Lower leg skin (tissue), 4 donors: Measurements from ENCODE around the gene ABHD17A. TPM values are rescaled to one million over a fixed set of nuclear protein-coding genes. Genes with fewer than 3 reads are reported as not detected.

Source experiments
- DNase-seq, 2 donors: peaks; one replicate each; pipeline ENCODE4 v3.0.0-alpha.2; 2019; ENCODE audit warnings: low spot score in 2 of 2
- H3K4me3 ChIP-seq: fragments of 200-600 bp; sonication (generic); 2 replicates; pipeline ENCODE4 v1.5.1; 2017; ENCODE audit warnings: mild to moderate bottlenecking, low read depth; ENCODE audit not compliant: poor library complexity, severe bottlenecking
- POLR2A ChIP-seq, 2 donors: fragments of 450-650 bp; IDR thresholded peaks; one replicate each; pipeline ENCODE4 v1.6.1; 2016 to 2017; ENCODE audit warnings: antibody characterized with exemption in 2 of 2, mild to moderate bottlenecking in 1 of 2, moderate library complexity in 1 of 2
- WGBS, 2 donors: methylation state at CpG; one replicate each; pipeline ENCODE4 v1.1.5; 2018; 5-methylcytosine and 5-hydroxymethylcytosine counted together
- intact Hi-C: fragments of 100-400 bp; cut with DNase I; formaldehyde crosslinking; loops from one replicate; pipeline ENCODE4 v1.15.0; 2023; ENCODE audit warnings: low total_unique reads
- total RNA-seq, 4 donors: library from RNA; depleted of rRNA; stranded (reverse); fragments of >200 nt; gene quantifications; one replicate each; pipeline ENCODE4 v1.1.0, GENCODE V29; 2016
- TF ChIP-seq, protein P1 (sequence below), 3 donors: fragments of 450-650 bp; IDR thresholded peaks; one replicate each; pipeline ENCODE4 v1.5.1; 2016; ENCODE audit warnings: antibody characterized with exemption in 3 of 3, mild to moderate bottlenecking in 3 of 3, moderate library complexity in 2 of 3

Gene ABHD17A
- total RNA-seq, 4 donors from 2014 or later: 154 to 201 (median 186) TPM

DNA sequence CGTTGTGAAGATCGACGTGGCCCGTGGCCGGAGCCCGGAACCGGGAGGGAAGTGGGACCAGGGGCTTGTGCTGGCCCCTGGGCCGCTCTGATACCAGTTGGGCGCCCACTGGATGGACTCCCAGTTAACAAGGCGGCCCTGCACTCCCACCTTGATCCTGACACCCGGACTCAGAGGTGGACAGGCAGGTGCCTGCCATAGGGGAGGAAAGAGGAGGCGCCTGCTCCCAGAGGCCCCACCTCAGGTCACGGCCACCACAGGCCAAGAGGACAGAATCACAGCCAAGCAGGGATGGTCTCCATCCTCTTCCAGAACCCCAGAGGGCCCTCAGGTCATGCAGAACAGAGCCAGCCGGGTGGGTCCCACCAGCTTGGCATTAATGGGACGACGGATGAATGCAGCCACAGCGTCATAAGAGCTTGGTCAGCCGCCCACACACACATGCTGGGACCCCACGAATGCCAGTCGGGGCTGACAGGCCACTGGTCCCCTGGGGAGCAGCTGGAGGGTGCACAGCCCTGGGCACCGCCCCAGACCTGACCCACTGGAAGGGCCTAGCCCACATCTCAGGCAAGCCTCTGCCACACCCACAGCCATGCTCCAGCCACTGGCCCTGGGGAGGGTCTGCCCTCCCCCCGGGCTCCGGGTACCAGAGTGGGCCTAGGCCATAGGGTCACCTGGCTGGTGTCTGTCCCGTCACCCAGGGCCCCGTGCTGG is 12.3 kb downstream of the ABHD17A start:
- TF ChIP-seq POLR2A (IDR thresholded peaks at IDR 0.05): no peak
- TF ChIP-seq, protein P1, sequence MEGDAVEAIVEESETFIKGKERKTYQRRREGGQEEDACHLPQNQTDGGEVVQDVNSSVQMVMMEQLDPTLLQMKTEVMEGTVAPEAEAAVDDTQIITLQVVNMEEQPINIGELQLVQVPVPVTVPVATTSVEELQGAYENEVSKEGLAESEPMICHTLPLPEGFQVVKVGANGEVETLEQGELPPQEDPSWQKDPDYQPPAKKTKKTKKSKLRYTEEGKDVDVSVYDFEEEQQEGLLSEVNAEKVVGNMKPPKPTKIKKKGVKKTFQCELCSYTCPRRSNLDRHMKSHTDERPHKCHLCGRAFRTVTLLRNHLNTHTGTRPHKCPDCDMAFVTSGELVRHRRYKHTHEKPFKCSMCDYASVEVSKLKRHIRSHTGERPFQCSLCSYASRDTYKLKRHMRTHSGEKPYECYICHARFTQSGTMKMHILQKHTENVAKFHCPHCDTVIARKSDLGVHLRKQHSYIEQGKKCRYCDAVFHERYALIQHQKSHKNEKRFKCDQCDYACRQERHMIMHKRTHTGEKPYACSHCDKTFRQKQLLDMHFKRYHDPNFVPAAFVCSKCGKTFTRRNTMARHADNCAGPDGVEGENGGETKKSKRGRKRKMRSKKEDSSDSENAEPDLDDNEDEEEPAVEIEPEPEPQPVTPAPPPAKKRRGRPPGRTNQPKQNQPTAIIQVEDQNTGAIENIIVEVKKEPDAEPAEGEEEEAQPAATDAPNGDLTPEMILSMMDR (IDR thresholded peaks at IDR 0.05): no peak
- DNase-seq: no peak
- WGBS, 2 donors: 85 to 89% methylated on average over 15 to 19 of the region's 25 CpGs
- H3K4me3 ChIP-seq: no peak overlapping the region
- intact Hi-C loops: no loop called here

DNA sequence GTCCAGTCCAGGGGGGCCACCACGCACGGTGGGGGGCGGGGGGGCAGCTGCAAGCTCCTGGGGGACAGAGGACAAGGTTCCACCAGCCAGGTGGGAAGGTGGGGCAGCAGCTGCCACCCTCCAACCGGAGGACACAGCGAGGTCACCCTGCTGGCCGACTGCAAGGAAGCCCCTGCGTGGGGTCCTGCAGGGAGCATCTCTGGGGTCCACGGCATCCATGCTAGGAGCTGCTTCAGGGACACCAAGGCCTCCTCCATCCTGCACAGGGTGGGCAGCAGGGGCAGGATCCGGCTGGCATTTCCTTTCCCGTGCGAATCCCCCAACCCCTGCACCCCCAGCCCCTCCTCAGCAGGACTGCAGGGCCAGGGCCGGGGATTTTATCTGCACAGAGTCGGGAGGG is 13.7 kb downstream of the ABHD17A start:
- intact Hi-C loops: no loop called here
- no peak for DNase-seq
- TF ChIP-seq, protein P1 (IDR thresholded peaks at IDR 0.05): no peak
- WGBS, 2 donors: 88 to 91% methylated on average over 11 to 13 of the region's 13 CpGs
- H3K4me3 ChIP-seq: no peak overlapping the region

DNA sequence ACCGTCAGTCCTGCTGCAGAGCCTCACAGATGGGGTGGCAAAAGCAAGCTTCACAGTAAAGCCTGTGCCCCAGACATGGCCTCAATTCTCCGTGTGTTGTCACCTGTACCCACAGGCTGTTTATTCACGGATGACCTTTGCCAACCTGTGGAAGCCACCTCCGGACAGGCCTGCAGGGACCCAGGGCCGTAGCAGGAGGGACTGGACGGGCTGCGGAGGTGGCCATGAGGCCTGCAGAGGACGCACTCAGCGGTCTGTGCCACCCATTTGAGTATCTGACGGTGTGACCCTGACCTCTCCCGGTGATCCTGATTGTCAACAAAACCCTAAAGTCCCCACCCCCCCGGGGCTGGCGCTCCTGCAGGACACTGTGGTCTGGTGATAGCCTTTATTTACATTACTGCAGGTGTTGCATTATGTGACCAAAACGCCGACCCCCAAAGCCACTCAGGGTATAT is 14.1 kb downstream of the ABHD17A start:
- TF ChIP-seq, protein P1 (IDR thresholded peaks at IDR 0.05): no peak
- TF ChIP-seq POLR2A (IDR thresholded peaks at IDR 0.05): no peak
- H3K4me3 ChIP-seq: no peak overlapping the region
- intact Hi-C loops: no loop called here
- WGBS, 2 donors: 88 to 90% methylated on average over 14 to 15 of the region's 15 CpGs
- DNase-seq: no peak

DNA sequence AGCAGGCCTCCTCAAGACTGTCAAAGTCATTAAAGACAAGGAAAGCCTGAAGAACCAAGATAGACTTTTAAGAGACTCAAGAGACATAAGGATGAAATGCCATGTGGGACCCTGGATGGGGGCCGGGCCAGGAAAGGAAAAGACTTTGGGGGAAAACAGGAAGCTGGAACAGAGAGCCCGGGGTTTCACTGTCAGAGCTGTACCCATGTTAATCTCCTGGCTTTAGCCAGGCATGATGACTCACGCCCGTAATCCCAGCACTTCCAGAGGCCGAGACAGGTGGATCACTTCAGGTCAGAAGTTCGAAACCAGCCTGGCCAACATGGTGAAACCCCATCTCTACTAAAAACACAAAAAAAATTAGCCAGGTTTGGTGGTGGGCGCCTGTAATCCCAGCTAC is 16.3 kb downstream of the ABHD17A start:
- no peak for TF ChIP-seq POLR2A (IDR thresholded peaks at IDR 0.05)
- TF ChIP-seq, protein P1 (IDR thresholded peaks at IDR 0.05): no peak
- DNase-seq: no peak
- H3K4me3 ChIP-seq: no peak overlapping the region
- WGBS, 2 donors: 78 to 85% methylated on average over 7 of the region's 7 CpGs
- intact Hi-C loops: no loop called here

DNA sequence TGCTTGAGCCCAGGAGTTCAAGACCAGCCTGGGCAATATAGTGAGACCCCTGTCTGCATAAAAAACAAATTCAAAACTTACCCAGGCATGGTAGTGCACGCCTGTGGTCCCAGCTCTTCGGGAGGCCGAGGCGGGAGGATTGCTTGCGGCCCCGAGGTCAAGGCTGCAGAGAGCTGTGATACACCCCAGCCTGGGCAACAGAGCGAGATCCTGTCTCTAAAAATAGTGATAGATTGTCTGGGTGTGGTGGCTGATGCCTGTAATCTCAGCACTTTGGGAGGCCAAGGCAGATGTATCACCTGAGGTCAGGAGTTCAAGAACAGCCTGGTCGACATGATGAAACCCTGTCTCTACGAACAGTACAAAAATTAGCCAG is 18.0 kb downstream of the ABHD17A start:
- DNase-seq: no peak

More for the DNA sequence above, 18.0 kb downstream of the ABHD17A start:
- intact Hi-C loops: no loop called here
- WGBS, 2 donors: 82 to 88% methylated on average over 9 of the region's 9 CpGs
- H3K4me3 ChIP-seq: no peak overlapping the region
- no peak for TF ChIP-seq POLR2A (IDR thresholded peaks at IDR 0.05)
- TF ChIP-seq, protein P1 (IDR thresholded peaks at IDR 0.05): no peak
